Measurements from ENCODE around the gene RAD51AP1. TPM values are rescaled to one million over a fixed set of nuclear protein-coding genes. Genes with fewer than 3 reads are reported as not detected.

The RAD51AP1 gene
- total and polyA plus RNA-seq, 2 donors (not counting 3 experiments of a cell fraction or from before 2014, with no cell fraction given): 9.0 to 23.1 TPM

- no peaks in the 10 kb centered on the region for H3K9me3 ChIP-seq (replicated peaks; ENCODE audit: control insufficient read depth, insufficient read depth, low read length)
- dilution Hi-C loops (cut with MboI; ENCODE audit: extremely low pct_ligation_motif_present, low sequenced_read_pairs): no loop called here
- no peak for FAIRE-seq
These were observed 52.5 kb downstream of the RAD51AP1 start for GRCh38 chr12:4591180-4591687.

More at GRCh38 chr12:4591180-4591687, 52.5 kb downstream of the RAD51AP1 start:
- H3K27ac ChIP-seq (ENCODE audit: insufficient read depth, low read depth, low read length): no peak overlapping the region
- no peak overlapping the region for H3K4me3 ChIP-seq (replicated peaks in 1 of 3; ENCODE audit: insufficient read depth in 1 of 3, low read depth in 1 of 3, low read length in 3 of 3)
- H3K9ac ChIP-seq (replicated peaks; ENCODE audit: extremely low read depth, insufficient read depth, low read length): no peak overlapping the region
- no TSS peak for BruUV-seq (replicated peaks)
- peaks cover 5% of the 10 kb centered on the region in 2 experiments for H3K27me3 ChIP-seq (ENCODE audit: control insufficient read depth in 2 of 2, insufficient read depth in 2 of 2, low read length in 2 of 2)
- no peak overlapping the region for H2AFZ ChIP-seq (ENCODE audit: low read depth, low read length)
- TF ChIP-seq MAX (IDR thresholded peaks at IDR 0.05; ENCODE audit: insufficient read depth, insufficient read length) (no peak), POLR2A (IDR thresholded peaks at IDR 0.05; ENCODE audit: low read depth, low read length) (no peak), MYC (IDR thresholded peaks at IDR 0.05; ENCODE audit: low read depth, low read length) (no peak), GATA2 (IDR thresholded peaks at IDR 0.05; ENCODE audit: insufficient read depth, insufficient read length, low read depth, low read length) (no peak), JUN (IDR thresholded peaks at IDR 0.05; ENCODE audit: borderline replicate concordance, insufficient read depth, insufficient read length, low read depth) (no peak), CTCF (IDR thresholded peaks at IDR 0.05; ENCODE audit: extremely low read depth in 1 of 2, insufficient read depth in 1 of 2, low read depth in 1 of 2, low read length in 2 of 2) (no peak), POLR2AphosphoS5 (IDR thresholded peaks at IDR 0.05; ENCODE audit: insufficient read depth, low read depth, low read length) (no peak), FOS (IDR thresholded peaks at IDR 0.05; ENCODE audit: borderline replicate concordance, insufficient read depth, low read length) (no peak), EZH2 (IDR thresholded peaks at IDR 0.05; ENCODE audit: borderline replicate concordance, low read depth, low read length, severe bottlenecking) (no peak)
- no peak for DNase-seq (ENCODE audit: low read depth, low spot score)
- no peaks in the 10 kb centered on the region for H3K4me1 ChIP-seq (ENCODE audit: control insufficient read depth, extremely low read depth, insufficient read depth, low read length)
- H3K36me3 ChIP-seq (ENCODE audit: control insufficient read depth in 2 of 2, extremely low read depth in 1 of 2, insufficient read depth in 2 of 2, low read length in 2 of 2): no peaks in the 10 kb centered on the region
- CTCF ChIA-PET: interaction anchor here (1.1 to 3.8 kb wide), 4 partner anchors 11 to 96 kb away, joined by 3 to 13 read pairs (median 4); no protein-coding TSS in a partner anchor
- no peak overlapping the region for H3K4me2 ChIP-seq (ENCODE audit: insufficient read depth, low read length)
- no peaks in the 10 kb centered on the region for H3K79me2 ChIP-seq (ENCODE audit: control insufficient read depth, insufficient read depth, low read length)
- intact Hi-C loops (cut with micrococcal nuclease): no loop called here
- POLR2A ChIA-PET: no interaction called here
- H4K20me1 ChIP-seq (replicated peaks; ENCODE audit: control insufficient read depth, extremely low read depth, insufficient read depth, low read length): no peaks in the 10 kb centered on the region
- H3K9me1 ChIP-seq (replicated peaks; ENCODE audit: control insufficient read depth, extremely low read depth, insufficient read depth, low read length): no peaks in the 10 kb centered on the region

All from endothelial cell of umbilical vein (primary cell).